Neuronal stem cell (in vitro differentiated cells): ENCODE measurements around the gene MTG2.
A peak's percentile ranks its signal among the peaks of the same experiment; 100 is the strongest.

Source experiments
- DNase-seq: peaks from one replicate; pipeline ENCODE4 v3.0.0-alpha.2; 2013; ENCODE audit warnings: low spot score
- H2AFZ ChIP-seq: one replicate; pipeline ENCODE4 v1.6.1; 2013; ENCODE audit warnings: mild to moderate bottlenecking, low read length, inconsistent platforms
- H2AK5ac ChIP-seq: 2 replicates; pipeline ENCODE4 v1.6.1; 2013; ENCODE audit warnings: low read depth, mild to moderate bottlenecking, inconsistent platforms, low read length, moderate library complexity, mixed read lengths
- H2BK120ac ChIP-seq: 2 replicates; pipeline ENCODE4 v1.6.1; 2013; ENCODE audit warnings: low read depth, mild to moderate bottlenecking, inconsistent platforms, low read length, moderate library complexity, mixed read lengths
- H2BK12ac ChIP-seq: one replicate; pipeline ENCODE4 v1.6.1; 2013; ENCODE audit warnings: low read length, inconsistent platforms
- H2BK15ac ChIP-seq: 2 replicates; pipeline ENCODE4 v1.6.1; 2013; ENCODE audit warnings: mild to moderate bottlenecking, low read length, inconsistent platforms, mixed read lengths
- H2BK5ac ChIP-seq: one replicate; pipeline ENCODE4 v1.6.1; 2013; ENCODE audit warnings: inconsistent platforms, mild to moderate bottlenecking, low read length, moderate library complexity
- H3K14ac ChIP-seq: one replicate; pipeline ENCODE4 v1.6.1; 2013; ENCODE audit warnings: low read length, inconsistent platforms
- H3K18ac ChIP-seq: 2 replicates; pipeline ENCODE4 v1.6.1; 2013; ENCODE audit warnings: low read length, inconsistent platforms
- H3K23ac ChIP-seq: 2 replicates; pipeline ENCODE4 v1.6.1; 2013; ENCODE audit warnings: low read depth, mild to moderate bottlenecking, mixed read lengths, low read length, inconsistent platforms; ENCODE audit not compliant: poor library complexity
- H3K27ac ChIP-seq: replicated peaks from 3 replicates; pipeline ENCODE4 v1.5.1; 2013; ENCODE audit warnings: low read length, inconsistent platforms
- H3K27me3 ChIP-seq, 3 experiments: 2 replicates each; pipeline ENCODE4 v1.6.1; 2013; ENCODE audit warnings: low read length in 3 of 3, mild to moderate bottlenecking in 2 of 3, inconsistent platforms in 1 of 3, low read depth in 1 of 3, mixed read lengths in 1 of 3, moderate library complexity in 1 of 3; ENCODE audit not compliant: control insufficient read depth in 3 of 3, insufficient read depth in 3 of 3
- H3K36me3 ChIP-seq, 2 donors: replicated peaks in 1 of 2; 2 replicates each; pipeline ENCODE4 v1.6.1; 2013; ENCODE audit warnings: low read length in 2 of 2; ENCODE audit not compliant: control insufficient read depth in 2 of 2, insufficient read depth in 2 of 2
- H3K4ac ChIP-seq: 2 replicates; pipeline ENCODE4 v1.6.1; 2013; ENCODE audit warnings: inconsistent platforms, mild to moderate bottlenecking, low read length, moderate library complexity
- H3K4me1 ChIP-seq, 2 donors: 1 replicate in 1 of 2; 2 replicates in 1 of 2; pipeline ENCODE4 v1.6.1; 2013; ENCODE audit warnings: low read length in 2 of 2, low read depth in 1 of 2; ENCODE audit not compliant: control insufficient read depth in 2 of 2, insufficient read depth in 1 of 2
- H3K4me2 ChIP-seq: one replicate; pipeline ENCODE4 v1.6.1; 2013; ENCODE audit warnings: mild to moderate bottlenecking, low read length, inconsistent platforms; ENCODE audit not compliant: insufficient read depth, poor library complexity, severe bottlenecking
- H3K4me3 ChIP-seq, 2 donors: 2 replicates each; pipeline ENCODE4 v1.5.1; 2013; ENCODE audit warnings: low read length in 2 of 2, mild to moderate bottlenecking in 2 of 2, inconsistent platforms in 1 of 2, moderate library complexity in 1 of 2
- H3K79me1 ChIP-seq: one replicate; pipeline ENCODE4 v1.6.1; 2013; ENCODE audit warnings: low read depth, mild to moderate bottlenecking, inconsistent platforms, low read length, moderate library complexity
- H3K9ac ChIP-seq: one replicate; pipeline ENCODE4 v1.6.1; 2013; ENCODE audit warnings: mild to moderate bottlenecking, low read depth, low read length, inconsistent platforms; ENCODE audit not compliant: poor library complexity
- H3K9me3 ChIP-seq, 2 donors: replicated peaks in 1 of 2; 2 replicates each; pipeline versions ENCODE3 to v1.6.1; 2013; ENCODE audit warnings: low read length in 2 of 2, mild to moderate bottlenecking in 2 of 2, inconsistent platforms in 1 of 2, low read depth in 1 of 2, mixed read lengths in 1 of 2, moderate library complexity in 1 of 2; ENCODE audit not compliant: control insufficient read depth in 2 of 2, insufficient read depth in 1 of 2
- H4K8ac ChIP-seq: one replicate; pipeline ENCODE4 v1.6.1; 2013; ENCODE audit warnings: low read depth, mild to moderate bottlenecking, inconsistent platforms, low read length, moderate library complexity
- H4K91ac ChIP-seq: one replicate; pipeline ENCODE4 v1.6.1; 2013; ENCODE audit warnings: low read length, low read depth, mild to moderate bottlenecking, inconsistent platforms; ENCODE audit not compliant: poor library complexity
- WGBS, 2 donors: extraction: QIAGEN DNeasy Blood & Tissue Kit; methylation state at CpG; one replicate each; pipeline ENCODE4 v1.1.7; 2013; ENCODE audit warnings: missing lambda C conversion rate in 2 of 2, mixed read lengths in 1 of 2; ENCODE audit not compliant: insufficient read length in 2 of 2, insufficient replicate concordance in 1 of 2; ENCODE audit errors: extremely low coverage in 2 of 2; 5-methylcytosine and 5-hydroxymethylcytosine counted together

Gene MTG2

GRCh38 chr20:62208795-62209755 is 26.2 kb downstream of the MTG2 start:
- Histone ChIP-seq H3K4me1 (peaks cover 8 to 15% of the 10 kb centered on the region in 2 donors), H3K36me3 (no peaks in the 10 kb centered on the region), H3K79me1 (peaks cover 1% of the 10 kb centered on the region), H3K27me3 (no peaks in the 10 kb centered on the region), H3K4me2 (no peak overlapping the region), H4K8ac (no peak overlapping the region), H3K4ac (no peak overlapping the region), H2BK120ac (no peak overlapping the region), H3K23ac (peak overlapping the region; percentile 67), H2BK12ac (no peak overlapping the region), H3K14ac (peak overlapping the region; percentile 27), H2BK15ac (no peak overlapping the region), H3K27ac (no peak overlapping the region), H2AK5ac (peak overlapping the region; percentile 33), H3K9ac (peak overlapping the region; percentile 30), H4K91ac (no peak overlapping the region), H3K18ac (no peak overlapping the region), H2BK5ac (peak overlapping the region; percentile 62), H3K9me3 (no peaks in the 10 kb centered on the region), H2AFZ (no peak overlapping the region), H3K4me3 (no peak overlapping the region)
- DNase-seq = no peak
- no CpG with 5 or more reads among the region's 27 CpGs for WGBS, 2 donors

GRCh38 chr20:62209850-62210495 is 27.1 kb downstream of the MTG2 start:
- Histone ChIP-seq H3K4me2 (no peak overlapping the region), H3K9ac (no peak overlapping the region), H2BK15ac (peak overlapping the region; percentile 54), H2BK5ac (no peak overlapping the region), H3K4me3 (no peak overlapping the region), H3K27ac (no peak overlapping the region), H3K14ac (no peak overlapping the region), H3K36me3 (no peaks in the 10 kb centered on the region), H2AFZ (no peak overlapping the region), H3K27me3 (no peaks in the 10 kb centered on the region), H3K4me1 (peaks cover 8 to 15% of the 10 kb centered on the region in 2 donors), H3K79me1 (peaks cover 1% of the 10 kb centered on the region), H3K4ac (no peak overlapping the region), H4K91ac (no peak overlapping the region), H2AK5ac (peak overlapping the region; percentile 33), H2BK12ac (no peak overlapping the region), H4K8ac (peak overlapping the region; percentile 3), H3K9me3 (no peaks in the 10 kb centered on the region), H3K18ac (peak overlapping the region; percentile 27), H3K23ac (peak overlapping the region; percentile 48), H2BK120ac (no peak overlapping the region)
- no CpG with 5 or more reads among the region's 17 CpGs for WGBS, 2 donors
- DNase-seq = no peak

GRCh38 chr20:62210496-62210855 is 27.6 kb downstream of the MTG2 start:
- no peak overlapping the region for H2BK120ac ChIP-seq
- H3K27ac ChIP-seq = no peak overlapping the region
- peak overlapping the region; percentile 3 for H4K8ac ChIP-seq
- WGBS, 2 donors = no CpG with 5 or more reads among the region's 21 CpGs
- peak overlapping the region; percentile 32 for H2AK5ac ChIP-seq
- no peaks in the 10 kb centered on the region for H3K27me3 ChIP-seq
- no peak overlapping the region for H3K4me3 ChIP-seq
- H2BK5ac ChIP-seq = no peak overlapping the region
- no peak overlapping the region for H3K14ac ChIP-seq
- H2BK12ac ChIP-seq = no peak overlapping the region
- peaks cover 1% of the 10 kb centered on the region for H3K79me1 ChIP-seq
- no peak for DNase-seq
- H3K4ac ChIP-seq = no peak overlapping the region
- no peak overlapping the region for H3K9ac ChIP-seq
- H3K4me1 ChIP-seq = peaks cover 8 to 15% of the 10 kb centered on the region in 2 donors
- H4K91ac ChIP-seq = no peak overlapping the region
- H3K23ac ChIP-seq = peak overlapping the region; percentile 48
- peak overlapping the region; percentile 54 for H2BK15ac ChIP-seq
- H3K9me3 ChIP-seq = no peaks in the 10 kb centered on the region
- no peak overlapping the region for H3K4me2 ChIP-seq
- no peak overlapping the region for H2AFZ ChIP-seq
- no peaks in the 10 kb centered on the region for H3K36me3 ChIP-seq
- H3K18ac ChIP-seq = peak overlapping the region; percentile 5

GRCh38 chr20:62211216-62211615 is 28.4 kb downstream of the MTG2 start:
- H3K18ac ChIP-seq = peak overlapping the region; percentile 57
- H3K4me1 ChIP-seq = peaks cover 8 to 15% of the 10 kb centered on the region in 2 donors
- H2BK5ac ChIP-seq = peak overlapping the region; percentile 91
- H4K8ac ChIP-seq = no peak overlapping the region
- H3K36me3 ChIP-seq = no peaks in the 10 kb centered on the region
- no peak overlapping the region for H3K23ac ChIP-seq
- no peaks in the 10 kb centered on the region for H3K27me3 ChIP-seq
- no peak for DNase-seq
- no peak overlapping the region for H3K27ac ChIP-seq
- no CpG with 5 or more reads among the region's 8 CpGs for WGBS, 2 donors
- H2AFZ ChIP-seq = no peak overlapping the region
- H3K4ac ChIP-seq = no peak overlapping the region
- H2BK15ac ChIP-seq = peak overlapping the region; percentile 89
- no peak overlapping the region for H3K9ac ChIP-seq
- H2BK12ac ChIP-seq = no peak overlapping the region
- H3K14ac ChIP-seq = no peak overlapping the region
- no peaks in the 10 kb centered on the region for H3K9me3 ChIP-seq
- H3K4me3 ChIP-seq = no peak overlapping the region
- H2AK5ac ChIP-seq = peak overlapping the region; percentile 91
- no peaks in the 10 kb centered on the region for H3K79me1 ChIP-seq
- peak overlapping the region; percentile 43 for H4K91ac ChIP-seq
- H2BK120ac ChIP-seq = no peak overlapping the region
- no peak overlapping the region for H3K4me2 ChIP-seq
